Measurements from ENCODE around the gene MSI2. TPM values are rescaled to one million over a fixed set of nuclear protein-coding genes. Genes with fewer than 3 reads are reported as not detected.

Gene MSI2
- total and polyA plus RNA-seq, 2 donors (not counting 3 experiments of a cell fraction or from before 2014, with no cell fraction given), result 20.9 to 59.3 TPM

- intact Hi-C loops (cut with micrococcal nuclease), result no loop called here
- no peaks in the 10 kb centered on the region for H3K9me3 ChIP-seq (replicated peaks; ENCODE audit: control insufficient read depth, insufficient read depth, low read length)
- FAIRE-seq (no peak), DNase-seq (ENCODE audit: low read depth, low spot score) (no peak)
- H3K4me3 ChIP-seq (replicated peaks in 1 of 3; ENCODE audit: insufficient read depth in 1 of 3, low read depth in 1 of 3, low read length in 3 of 3), result no peak overlapping the region
- H2AFZ ChIP-seq (ENCODE audit: low read depth, low read length), result no peak overlapping the region
- BruUV-seq (replicated peaks), result no TSS peak
- no peaks in the 10 kb centered on the region for H4K20me1 ChIP-seq (replicated peaks; ENCODE audit: control insufficient read depth, extremely low read depth, insufficient read depth, low read length)
- H3K27me3 ChIP-seq (ENCODE audit: control insufficient read depth in 2 of 2, insufficient read depth in 2 of 2, low read length in 2 of 2), result no peaks in the 10 kb centered on the region
- H3K9ac ChIP-seq (replicated peaks; ENCODE audit: extremely low read depth, insufficient read depth, low read length), result no peak overlapping the region
- H3K36me3 ChIP-seq (ENCODE audit: control insufficient read depth in 2 of 2, extremely low read depth in 1 of 2, insufficient read depth in 2 of 2, low read length in 2 of 2), result no peaks in the 10 kb centered on the region
- no peaks in the 10 kb centered on the region for H3K4me1 ChIP-seq (ENCODE audit: control insufficient read depth, extremely low read depth, insufficient read depth, low read length)
- dilution Hi-C loops (cut with MboI; ENCODE audit: extremely low pct_ligation_motif_present, low sequenced_read_pairs), result no loop called here
- H3K79me2 ChIP-seq (ENCODE audit: control insufficient read depth, insufficient read depth, low read length), result no peaks in the 10 kb centered on the region
- CTCF ChIA-PET, result interaction anchor here (1.3 to 11.1 kb wide), 3 partner anchors 10 to 157 kb away, joined by 3 to 74 read pairs (median 3); no protein-coding TSS in a partner anchor
- no peak overlapping the region for H3K27ac ChIP-seq (ENCODE audit: insufficient read depth, low read depth, low read length)
- no peaks in the 10 kb centered on the region for H3K9me1 ChIP-seq (replicated peaks; ENCODE audit: control insufficient read depth, extremely low read depth, insufficient read depth, low read length)
- no peak for TF ChIP-seq EZH2 (IDR thresholded peaks at IDR 0.05; ENCODE audit: borderline replicate concordance, low read depth, low read length, severe bottlenecking)
- POLR2A ChIA-PET, result no interaction called here
- H3K4me2 ChIP-seq (ENCODE audit: insufficient read depth, low read length), result no peak overlapping the region
Observed at GRCh38 chr17:57400648-57401047, 144.3 kb downstream of the MSI2 start.

- TF ChIP-seq GATA2 (IDR thresholded peaks at IDR 0.05; ENCODE audit: insufficient read depth, insufficient read length, low read depth, low read length), result no peak
- TF ChIP-seq POLR2AphosphoS5 (IDR thresholded peaks at IDR 0.05; ENCODE audit: insufficient read depth, low read depth, low read length), result no peak
- TF ChIP-seq MYC (IDR thresholded peaks at IDR 0.05; ENCODE audit: low read depth, low read length), result no peak
- TF ChIP-seq JUN (IDR thresholded peaks at IDR 0.05; ENCODE audit: borderline replicate concordance, insufficient read depth, insufficient read length, low read depth), result no peak
- TF ChIP-seq MAX (IDR thresholded peaks at IDR 0.05; ENCODE audit: insufficient read depth, insufficient read length), result no peak
- TF ChIP-seq EZH2 (IDR thresholded peaks at IDR 0.05; ENCODE audit: borderline replicate concordance, low read depth, low read length, severe bottlenecking), result no peak
- TF ChIP-seq POLR2A (IDR thresholded peaks at IDR 0.05; ENCODE audit: low read depth, low read length), result no peak
- TF ChIP-seq FOS (IDR thresholded peaks at IDR 0.05; ENCODE audit: borderline replicate concordance, insufficient read depth, low read length), result no peak
- TF ChIP-seq CTCF (IDR thresholded peaks at IDR 0.05; ENCODE audit: extremely low read depth in 1 of 2, insufficient read depth in 1 of 2, low read depth in 1 of 2, low read length in 2 of 2), result no peak
- Histone ChIP-seq H3K9ac (replicated peaks; ENCODE audit: extremely low read depth, insufficient read depth, low read length) (no peak overlapping the region), H3K79me2 (ENCODE audit: control insufficient read depth, insufficient read depth, low read length) (no peaks in the 10 kb centered on the region), H3K27ac (ENCODE audit: insufficient read depth, low read depth, low read length) (no peak overlapping the region), H3K36me3 (ENCODE audit: control insufficient read depth in 2 of 2, extremely low read depth in 1 of 2, insufficient read depth in 2 of 2, low read length in 2 of 2) (no peaks in the 10 kb centered on the region), H2AFZ (ENCODE audit: low read depth, low read length) (no peak overlapping the region), H3K4me3 (replicated peaks in 1 of 3; ENCODE audit: insufficient read depth in 1 of 3, low read depth in 1 of 3, low read length in 3 of 3) (no peak overlapping the region), H4K20me1 (replicated peaks; ENCODE audit: control insufficient read depth, extremely low read depth, insufficient read depth, low read length) (no peaks in the 10 kb centered on the region), H3K9me1 (replicated peaks; ENCODE audit: control insufficient read depth, extremely low read depth, insufficient read depth, low read length) (no peaks in the 10 kb centered on the region), H3K27me3 (ENCODE audit: control insufficient read depth in 2 of 2, insufficient read depth in 2 of 2, low read length in 2 of 2) (no peaks in the 10 kb centered on the region), H3K4me1 (ENCODE audit: control insufficient read depth, extremely low read depth, insufficient read depth, low read length) (no peaks in the 10 kb centered on the region), H3K9me3 (replicated peaks; ENCODE audit: control insufficient read depth, insufficient read depth, low read length) (no peaks in the 10 kb centered on the region), H3K4me2 (ENCODE audit: insufficient read depth, low read length) (no peak overlapping the region)
- no peak for DNase-seq (ENCODE audit: low read depth, low spot score)
- no TSS peak for BruUV-seq (replicated peaks)
- CTCF ChIA-PET, result interaction anchor here (1.0 to 11.1 kb wide), 3 partner anchors 9 to 235 kb away, joined by 3 to 74 read pairs (median 3); no protein-coding TSS in a partner anchor
- no peak for FAIRE-seq
- POLR2A ChIA-PET, result no interaction called here
- dilution Hi-C loops (cut with MboI; ENCODE audit: extremely low pct_ligation_motif_present, low sequenced_read_pairs), result no loop called here
- intact Hi-C loops (cut with micrococcal nuclease), result no loop called here
Observed at GRCh38 chr17:57401556-57402488, 145.5 kb downstream of the MSI2 start.

Measured in endothelial cell of umbilical vein (primary cell).